Endometrial microvascular endothelial cells (primary cell): ENCODE data around the gene TNFSF10. TPM values are rescaled to one million over a fixed set of nuclear protein-coding genes. Genes with fewer than 3 reads are reported as not detected.

Source experiments
- in situ Hi-C: cut with HindIII; loops from 2 replicates; pipeline ENCODE4 v1.10.0; 2017; ENCODE audit warnings: low sequenced_read_pairs, low pct_unique_long_range_greater_than_20kb; ENCODE audit errors: inconsistent ontology term
- total RNA-seq: library from RNA; depleted of rRNA; stranded (reverse); fragments of >200 nt; gene quantifications from one replicate; pipeline ENCODE4 v1.2.3, GENCODE V29; 2015; ENCODE audit errors: inconsistent ontology term

The TNFSF10 gene
- total RNA-seq, 1 donor from 2014 or later, result 3.5 TPM

GRCh38 chr3:172546628-172547214, 23.5 kb upstream of the TNFSF10 start:
- in situ Hi-C loops, result no loop called here

GRCh38 chr3:172546105-172546504, 22.9 kb upstream of the TNFSF10 start:
- in situ Hi-C loops, result no loop called here

GRCh38 chr3:172544404-172544803, 21.2 kb upstream of the TNFSF10 start:
- in situ Hi-C loops, result no loop called here

- in situ Hi-C loops, result no loop called here
Observed at GRCh38 chr3:172543884-172544283, 20.7 kb upstream of the TNFSF10 start.

- in situ Hi-C loops, result no loop called here
Observed at GRCh38 chr3:172543419-172543818, 20.2 kb upstream of the TNFSF10 start.

DNA sequence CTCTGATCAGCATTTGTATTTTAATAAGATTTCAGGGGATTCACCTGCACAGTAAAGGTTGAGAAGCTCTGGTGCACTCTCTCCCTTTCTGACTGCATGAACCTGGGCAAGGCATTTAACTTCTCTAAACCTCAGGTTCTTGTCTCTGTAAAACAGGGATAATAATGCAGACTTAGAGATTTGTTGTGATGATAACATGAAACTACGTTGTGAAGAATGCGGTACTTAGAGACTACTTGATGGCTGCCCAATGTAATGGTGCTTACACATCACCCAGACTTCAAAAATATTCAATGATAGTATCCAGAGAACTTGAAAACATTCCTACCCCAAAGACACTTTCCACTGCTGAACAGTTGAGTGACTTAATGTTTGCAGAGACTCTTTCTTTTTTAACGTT, 19.8 kb upstream of the TNFSF10 start:
- in situ Hi-C loops, result no loop called here

DNA sequence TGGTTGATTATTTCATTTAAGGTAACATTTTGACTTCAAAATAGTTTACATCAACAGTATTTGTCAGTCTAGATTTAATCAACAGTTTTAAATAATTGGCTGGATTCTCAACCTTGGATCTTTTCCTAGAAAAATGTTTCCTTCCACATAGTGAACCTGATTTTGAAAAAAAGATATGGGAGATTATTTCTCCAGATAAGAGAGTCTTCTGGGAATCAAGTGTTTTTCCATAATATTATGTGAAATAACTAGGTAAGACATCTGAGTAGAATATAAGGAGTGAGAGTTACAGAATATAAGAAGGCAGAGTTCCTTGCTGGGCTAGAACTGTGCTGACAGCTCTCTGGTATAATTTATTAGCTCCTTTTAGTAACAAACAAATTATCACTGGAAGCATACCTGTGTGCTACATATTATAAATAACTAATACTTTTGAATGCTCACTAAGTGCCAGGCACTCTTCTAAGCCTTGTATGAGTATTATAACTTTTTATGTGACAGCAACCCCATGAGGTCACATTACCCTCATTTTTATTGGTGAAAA, 18.8 kb upstream of the TNFSF10 start:
- in situ Hi-C loops, result no loop called here

DNA sequence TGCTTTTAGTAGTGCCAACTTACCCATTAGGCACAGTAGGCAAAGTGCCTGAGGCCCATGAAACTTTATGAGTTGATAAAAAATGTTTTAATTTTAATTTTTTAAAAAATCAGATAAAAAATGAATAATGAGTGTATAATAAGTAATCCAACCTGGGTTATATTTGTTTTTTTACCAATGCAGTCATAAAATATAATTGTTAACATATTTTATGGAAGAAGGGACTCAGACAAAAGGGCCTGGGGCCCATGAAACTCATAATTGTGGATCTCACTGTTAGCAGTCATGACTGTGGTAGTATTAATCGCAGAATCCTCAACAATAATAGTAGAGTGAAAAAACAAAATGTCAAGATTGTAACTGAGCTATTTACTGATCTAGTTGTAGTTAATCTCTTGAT, 16.8 kb upstream of the TNFSF10 start:
- in situ Hi-C loops, result no loop called here

GRCh38 chr3:172539273-172539672, 16.0 kb upstream of the TNFSF10 start:
- in situ Hi-C loops, result no loop called here

- in situ Hi-C loops, result no loop called here
Observed at GRCh38 chr3:172538368-172539151, 15.3 kb upstream of the TNFSF10 start.

- in situ Hi-C loops, result no loop called here
Observed at GRCh38 chr3:172537507-172538158, 14.4 kb upstream of the TNFSF10 start.

GRCh38 chr3:172536993-172537419, 13.8 kb upstream of the TNFSF10 start:
- in situ Hi-C loops, result no loop called here

GRCh38 chr3:172536505-172536904, 13.3 kb upstream of the TNFSF10 start:
- in situ Hi-C loops, result no loop called here

GRCh38 chr3:172530566-172530965, 7.3 kb upstream of the TNFSF10 start:
- in situ Hi-C loops, result no loop called here

- in situ Hi-C loops, result no loop called here
Observed at GRCh38 chr3:172530101-172530561, 6.9 kb upstream of the TNFSF10 start.

- in situ Hi-C loops, result no loop called here
Observed at GRCh38 chr3:172528677-172529076, 5.4 kb upstream of the TNFSF10 start.

DNA sequence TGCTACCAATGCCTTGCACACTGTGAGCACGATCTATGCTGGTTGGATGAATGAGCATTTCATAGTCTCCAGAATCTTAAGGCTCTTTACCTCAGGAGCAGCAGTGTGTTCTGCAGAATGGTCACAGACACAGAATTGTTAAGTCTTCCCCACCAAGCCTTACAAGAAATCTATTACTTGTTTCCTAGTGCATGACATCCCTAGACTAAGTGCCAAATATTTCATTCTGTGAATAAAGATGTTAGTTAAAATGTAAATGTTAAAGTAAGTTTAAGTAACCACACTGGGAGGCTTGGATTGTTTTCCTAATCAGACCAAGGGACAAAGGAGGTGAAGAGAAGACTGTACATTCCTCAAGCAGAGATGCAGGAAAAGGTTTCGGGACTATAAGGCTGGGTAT, 4.1 kb upstream of the TNFSF10 start:
- in situ Hi-C loops, result no loop called here

DNA sequence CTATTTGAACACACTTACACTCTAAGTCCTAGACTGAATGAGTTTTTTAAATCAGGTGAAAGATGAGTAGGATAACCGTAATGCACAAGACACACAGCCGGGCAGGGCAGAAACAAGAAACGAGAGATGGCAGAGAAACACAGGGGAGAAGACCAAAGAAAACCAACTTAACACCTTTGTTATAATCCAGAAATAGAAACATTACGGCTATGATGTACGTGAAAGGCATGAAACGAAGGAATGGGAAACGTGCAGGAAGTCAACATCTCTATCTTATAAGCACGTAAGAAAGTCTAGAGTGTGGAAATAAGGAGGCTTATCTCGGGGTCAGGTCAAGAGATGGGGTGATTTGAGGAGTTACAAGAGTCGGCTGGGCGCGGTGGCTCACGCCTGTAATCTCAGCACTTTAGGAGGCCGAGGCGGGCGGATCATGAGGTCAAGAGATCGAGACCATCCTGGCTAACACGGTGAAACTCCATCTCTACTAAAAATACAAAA, 1.9 kb upstream of the TNFSF10 start:
- in situ Hi-C loops, result no loop called here

DNA sequence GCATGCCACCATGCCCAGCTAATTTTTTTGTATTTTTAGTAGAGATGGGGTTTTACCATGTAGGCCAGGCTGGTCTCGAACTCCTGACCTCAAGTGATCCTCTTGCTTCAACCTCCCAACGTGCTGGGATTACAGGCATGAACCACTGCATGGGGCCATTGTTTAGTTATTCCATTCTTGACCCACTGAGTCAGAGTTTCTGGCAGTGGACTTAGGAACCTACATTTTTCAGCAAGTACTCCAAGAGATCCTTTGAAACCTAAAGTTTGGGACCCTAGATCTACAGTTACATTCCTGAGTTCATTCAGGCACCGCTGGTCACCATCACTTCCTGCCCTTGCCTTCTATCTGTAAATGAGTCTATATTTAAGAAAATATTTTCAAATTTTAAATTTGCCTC, 1.4 kb upstream of the TNFSF10 start:
- in situ Hi-C loops, result no loop called here
